Nephron (organoid): ENCODE results near the gene PYDC1.
A peak's percentile ranks its signal among the peaks of the same experiment; 100 is the strongest.
"Not testable (repeated sequence)": the region's sequence is repeated elsewhere in the genome, so short reads cannot be mapped to it uniquely, and the experiment has no call there.

Experiments used
- H3K27ac Mint-ChIP-seq, 3 experiments: 2 replicates each; pipeline ENCODE4 v1.8.0; 2020; ENCODE audit warnings: mixed read lengths in 3 of 3, mild to moderate bottlenecking in 2 of 3, moderate library complexity in 1 of 3
- H3K27me3 Mint-ChIP-seq: 2 replicates; pipeline ENCODE4 v1.8.0; 2021; ENCODE audit warnings: low read depth, mild to moderate bottlenecking, moderate library complexity, mixed read lengths
- H3K36me3 Mint-ChIP-seq: 2 replicates; pipeline ENCODE4 v1.8.0; 2020; ENCODE audit warnings: low read depth, mixed read lengths
- H3K4me1 Mint-ChIP-seq: 2 replicates; pipeline ENCODE4 v1.8.0; 2020; ENCODE audit warnings: mixed read lengths
- H3K4me3 Mint-ChIP-seq, 3 experiments: 2 replicates each; pipeline ENCODE4 v1.8.0; 2020; ENCODE audit warnings: mild to moderate bottlenecking in 3 of 3, mixed read lengths in 3 of 3, moderate library complexity in 2 of 3
- H3K9me3 Mint-ChIP-seq: 2 replicates; pipeline ENCODE4 v1.8.0; 2020; ENCODE audit warnings: mixed read lengths
- TF ChIP-seq, protein P1 (sequence below), 3 experiments: fragments of 200-600 bp; sonication (generic); IDR thresholded peaks; one replicate each; pipeline ENCODE4 v1.5.0; 2021; ENCODE audit warnings: antibody characterized with exemption in 3 of 3; ENCODE audit not compliant: unreplicated experiment in 3 of 3

Gene PYDC1

DNA sequence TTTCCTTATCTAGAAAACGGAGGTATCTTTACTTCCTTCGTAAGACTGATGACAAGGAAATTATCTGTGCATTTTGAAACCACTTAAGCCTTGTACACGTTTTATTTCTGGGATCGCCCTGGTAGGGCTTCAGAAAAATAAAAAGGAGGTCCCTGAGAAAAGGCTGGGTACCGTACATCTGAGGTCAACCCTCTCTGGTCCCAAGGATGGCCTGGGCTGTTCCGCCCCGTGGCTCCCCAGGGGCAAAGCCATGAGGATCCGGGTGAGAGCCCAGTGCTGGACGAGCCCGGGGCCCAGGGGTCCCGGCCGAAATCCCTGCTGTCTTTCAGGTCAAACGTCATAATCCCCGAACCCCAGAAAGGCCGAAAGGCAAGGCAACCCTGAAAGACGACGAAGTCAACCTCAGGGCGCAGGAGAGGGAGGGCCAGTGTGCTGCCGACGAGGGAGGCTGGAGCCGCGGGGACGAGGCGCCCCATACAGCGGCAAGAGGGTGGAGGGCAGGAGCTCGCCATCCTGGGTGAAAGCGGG, 37.7 kb downstream of the PYDC1 start:
- Mint-ChIP-seq H3K9me3 (no peaks in the 10 kb centered on the region), H3K27me3 (no peaks in the 10 kb centered on the region), H3K4me1 (peaks cover 26% of the 10 kb centered on the region), H3K36me3 (peaks cover 30% of the 10 kb centered on the region), H3K4me3 (peak overlapping the region; percentile 94 to 95 (median 95)), H3K27ac (peak overlapping the region; percentile 100)
- TF ChIP-seq, protein P1, sequence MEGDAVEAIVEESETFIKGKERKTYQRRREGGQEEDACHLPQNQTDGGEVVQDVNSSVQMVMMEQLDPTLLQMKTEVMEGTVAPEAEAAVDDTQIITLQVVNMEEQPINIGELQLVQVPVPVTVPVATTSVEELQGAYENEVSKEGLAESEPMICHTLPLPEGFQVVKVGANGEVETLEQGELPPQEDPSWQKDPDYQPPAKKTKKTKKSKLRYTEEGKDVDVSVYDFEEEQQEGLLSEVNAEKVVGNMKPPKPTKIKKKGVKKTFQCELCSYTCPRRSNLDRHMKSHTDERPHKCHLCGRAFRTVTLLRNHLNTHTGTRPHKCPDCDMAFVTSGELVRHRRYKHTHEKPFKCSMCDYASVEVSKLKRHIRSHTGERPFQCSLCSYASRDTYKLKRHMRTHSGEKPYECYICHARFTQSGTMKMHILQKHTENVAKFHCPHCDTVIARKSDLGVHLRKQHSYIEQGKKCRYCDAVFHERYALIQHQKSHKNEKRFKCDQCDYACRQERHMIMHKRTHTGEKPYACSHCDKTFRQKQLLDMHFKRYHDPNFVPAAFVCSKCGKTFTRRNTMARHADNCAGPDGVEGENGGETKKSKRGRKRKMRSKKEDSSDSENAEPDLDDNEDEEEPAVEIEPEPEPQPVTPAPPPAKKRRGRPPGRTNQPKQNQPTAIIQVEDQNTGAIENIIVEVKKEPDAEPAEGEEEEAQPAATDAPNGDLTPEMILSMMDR (IDR thresholded peaks at IDR 0.05; ENCODE audit: unreplicated experiment in 3 of 3), result no peak

DNA sequence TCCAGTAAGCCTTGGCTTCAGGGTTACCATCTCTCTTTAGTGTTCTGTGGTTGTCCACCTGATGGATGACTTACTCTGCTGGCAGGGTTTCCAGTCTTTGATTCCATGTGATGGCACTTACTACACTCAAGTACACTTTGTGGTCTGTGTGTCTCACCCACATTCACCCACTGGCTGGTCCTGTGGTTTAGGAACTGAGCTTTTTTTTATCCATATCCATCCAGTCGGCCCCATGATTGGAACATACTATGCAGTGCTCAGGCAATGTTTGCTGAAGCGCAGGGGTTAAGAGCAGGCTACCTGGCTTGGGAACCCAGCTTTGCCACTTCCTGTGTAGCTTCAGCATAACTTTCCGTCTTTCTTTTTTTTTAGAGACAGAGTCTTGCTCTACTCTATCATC, 39.8 kb downstream of the PYDC1 start:
- Mint-ChIP-seq H3K4me1 (peaks cover 6% of the 10 kb centered on the region), H3K36me3 (peaks cover 9% of the 10 kb centered on the region), H3K27me3 (no peaks in the 10 kb centered on the region), H3K27ac (no peak overlapping the region), H3K4me3 (no peak overlapping the region), H3K9me3 (no peaks in the 10 kb centered on the region)
- TF ChIP-seq, protein P1 (IDR thresholded peaks at IDR 0.05; ENCODE audit: unreplicated experiment in 3 of 3), result no peak

DNA sequence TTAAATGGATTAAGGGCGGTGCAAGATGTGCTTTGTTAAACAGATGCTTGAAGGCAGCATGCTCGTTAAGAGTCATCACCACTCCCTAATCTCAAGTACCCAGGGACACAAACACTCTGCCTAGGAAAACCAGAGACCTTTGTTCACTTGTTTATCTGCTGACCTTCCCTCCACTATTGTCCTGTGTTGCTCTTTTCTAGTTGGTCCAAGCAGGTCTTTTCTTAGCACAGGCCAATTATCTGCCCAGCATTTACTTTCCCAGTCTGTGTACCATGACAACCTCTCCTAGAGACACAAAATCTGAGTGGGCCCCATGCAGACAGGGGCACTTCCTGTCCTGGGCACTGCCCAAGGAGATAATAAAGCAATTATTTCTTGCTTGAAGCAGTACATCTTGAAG, 46.9 kb downstream of the PYDC1 start:
- not testable (repeated sequence) for H3K27me3 Mint-ChIP-seq, H3K27ac Mint-ChIP-seq, H3K4me3 Mint-ChIP-seq, H3K9me3 Mint-ChIP-seq, H3K36me3 Mint-ChIP-seq, H3K4me1 Mint-ChIP-seq

DNA sequence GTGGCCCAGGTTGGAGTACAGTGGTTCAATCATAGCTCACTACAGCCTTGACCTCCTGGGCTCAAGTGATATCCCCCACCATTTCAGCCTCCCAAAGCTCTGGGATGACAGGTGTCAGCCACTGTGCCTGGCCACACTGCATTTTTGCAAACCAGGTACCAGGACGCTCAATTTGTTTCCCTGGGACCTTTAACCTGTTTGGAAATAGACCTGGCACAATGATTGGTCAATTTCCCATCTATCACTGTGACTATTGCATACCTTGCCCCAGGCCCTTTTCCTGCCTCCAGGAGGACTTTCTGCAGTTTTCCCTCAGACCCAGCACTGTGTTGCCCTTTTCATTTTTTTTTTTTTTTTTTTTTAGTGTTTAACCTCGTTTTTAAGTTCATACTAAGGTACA, 48.1 kb downstream of the PYDC1 start:
- TF ChIP-seq, protein P1 (IDR thresholded peaks at IDR 0.05; ENCODE audit: unreplicated experiment in 3 of 3), result no peak
- no peaks in the 10 kb centered on the region for H3K36me3 Mint-ChIP-seq
- no peaks in the 10 kb centered on the region for H3K9me3 Mint-ChIP-seq
- no peaks in the 10 kb centered on the region for H3K27me3 Mint-ChIP-seq
- H3K4me1 Mint-ChIP-seq, result no peaks in the 10 kb centered on the region
- H3K4me3 Mint-ChIP-seq, result no peak overlapping the region
- H3K27ac Mint-ChIP-seq, result no peak overlapping the region

DNA sequence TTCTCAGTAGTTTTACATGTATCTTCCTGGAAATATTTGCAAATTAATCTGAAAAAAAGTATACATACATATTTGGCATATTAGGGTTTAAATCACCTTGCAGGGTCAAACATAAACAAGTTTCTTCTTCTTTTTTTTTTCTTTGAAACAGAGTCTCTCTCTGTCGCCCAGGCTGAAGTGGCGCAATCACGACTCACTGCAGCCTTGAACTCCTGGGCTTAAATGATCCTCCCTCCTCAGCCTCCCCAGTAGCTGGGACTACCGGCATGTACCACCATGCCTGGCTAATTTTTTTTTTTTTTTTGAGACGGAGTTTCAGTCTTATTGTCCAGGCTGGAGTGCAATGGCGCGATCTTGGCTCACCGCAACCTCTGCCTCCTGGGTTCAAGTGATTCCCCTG, 49.6 kb downstream of the PYDC1 start:
- H3K4me3 Mint-ChIP-seq, result no peak overlapping the region
- H3K9me3 Mint-ChIP-seq, result no peaks in the 10 kb centered on the region
- TF ChIP-seq, protein P1 (IDR thresholded peaks at IDR 0.05; ENCODE audit: unreplicated experiment in 3 of 3), result no peak
- no peak overlapping the region for H3K27ac Mint-ChIP-seq
- H3K36me3 Mint-ChIP-seq, result no peaks in the 10 kb centered on the region
- no peaks in the 10 kb centered on the region for H3K4me1 Mint-ChIP-seq
- no peaks in the 10 kb centered on the region for H3K27me3 Mint-ChIP-seq
